Activated CD4-positive, CD25-positive, alpha-beta regulatory T cell (primary cell): Measurements from ENCODE around the gene SLX1B.
"Not testable (repeated sequence)": the region's sequence is repeated elsewhere in the genome, so short reads cannot be mapped to it uniquely, and the experiment has no call there.

Experiments
- DNase-seq, 4 experiments: peaks; one replicate each; lab custom pipeline; 2025; lab: John Stamatoyannopoulos, UW

SLX1B gene

DNA sequence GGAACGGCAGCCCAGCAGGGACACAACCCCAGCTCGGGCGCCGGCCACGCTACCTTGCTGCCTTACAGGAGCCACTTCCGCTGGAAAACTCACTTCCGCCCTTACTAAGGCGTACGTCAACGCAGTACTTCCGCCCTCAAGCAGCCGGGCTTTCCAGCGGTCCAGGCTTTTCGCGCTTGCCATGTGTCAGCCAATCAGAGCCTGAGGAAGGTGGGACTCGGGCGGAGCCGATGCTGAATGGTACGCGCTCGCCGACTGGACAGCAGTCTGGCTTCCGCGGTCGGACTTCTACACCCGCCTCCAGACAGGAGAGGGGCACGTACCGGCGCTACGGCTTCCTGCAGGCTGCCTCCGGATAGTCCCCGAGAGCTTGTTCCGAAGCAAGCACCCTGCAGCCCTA lies at the start of gene SLX1B, which contains the start of gene BOLA2:
Gene SLX1B (plus strand): TSS at position 265 of the 400 bp plus-strand sequence.
Gene BOLA2 (minus strand): TSS at position 83 of the 400 bp plus-strand sequence. CDS start 98 bp downstream, outside the sequence.
- not testable (repeated sequence) for DNase-seq

DNA sequence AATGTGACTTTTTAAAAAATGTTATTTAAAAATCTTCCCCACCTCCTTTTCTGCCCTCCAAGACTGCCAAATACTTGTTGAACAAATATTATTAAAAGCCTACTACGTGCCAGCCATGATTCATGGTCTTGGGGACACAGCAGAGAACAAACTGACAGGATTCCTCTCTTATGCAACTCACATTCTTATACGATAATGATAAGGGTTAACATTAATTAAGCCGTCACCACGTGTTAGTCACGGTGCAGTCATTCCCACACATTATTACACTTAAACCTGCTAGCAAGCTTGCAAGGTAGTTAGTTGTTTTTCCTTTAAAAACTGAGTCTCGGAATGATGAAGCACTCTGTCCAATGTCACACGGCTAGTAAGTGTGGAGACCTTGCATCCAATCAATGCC lies 49.1 kb upstream of the SLX1B start:
- DNase-seq: not testable (repeated sequence)

DNA sequence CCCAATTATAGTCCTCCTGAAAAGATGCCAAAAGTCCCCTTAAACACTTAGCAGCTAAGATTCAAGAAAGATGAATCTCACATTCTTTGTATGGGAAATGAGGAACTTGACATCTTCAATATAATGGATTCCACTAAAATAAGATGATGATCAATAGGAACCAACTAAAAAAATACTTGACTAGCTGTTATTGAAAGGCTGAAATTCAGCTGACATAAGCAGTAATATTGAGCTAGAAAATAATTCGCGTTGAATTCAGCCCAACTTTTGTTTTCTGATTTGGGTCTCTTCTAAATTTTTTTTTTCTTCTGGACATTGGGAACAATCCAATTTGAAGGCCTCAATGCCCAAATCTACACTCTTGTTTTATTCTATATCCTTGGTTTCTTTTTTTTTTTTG lies 30.7 kb upstream of the SLX1B start:
- DNase-seq: not testable (repeated sequence)

DNA sequence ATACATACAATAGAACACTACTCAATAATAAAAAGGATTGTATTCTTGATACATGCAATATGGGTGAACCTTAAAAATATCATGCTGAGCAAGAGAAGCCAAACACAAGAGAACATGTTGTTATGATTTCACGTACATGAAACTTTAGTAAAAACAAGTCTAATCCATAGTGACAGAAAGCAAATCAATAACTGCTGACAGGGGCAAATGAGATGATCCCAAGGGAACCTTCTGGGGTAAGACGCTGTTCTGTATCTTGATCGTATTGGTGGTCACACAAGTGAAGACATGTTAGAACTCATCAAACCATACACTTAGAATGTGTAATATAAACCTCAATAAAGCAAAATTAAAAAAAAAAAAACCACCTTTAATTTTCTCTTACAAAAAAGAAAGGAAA lies 28.9 kb upstream of the SLX1B start:
- DNase-seq: not testable (repeated sequence)

DNA sequence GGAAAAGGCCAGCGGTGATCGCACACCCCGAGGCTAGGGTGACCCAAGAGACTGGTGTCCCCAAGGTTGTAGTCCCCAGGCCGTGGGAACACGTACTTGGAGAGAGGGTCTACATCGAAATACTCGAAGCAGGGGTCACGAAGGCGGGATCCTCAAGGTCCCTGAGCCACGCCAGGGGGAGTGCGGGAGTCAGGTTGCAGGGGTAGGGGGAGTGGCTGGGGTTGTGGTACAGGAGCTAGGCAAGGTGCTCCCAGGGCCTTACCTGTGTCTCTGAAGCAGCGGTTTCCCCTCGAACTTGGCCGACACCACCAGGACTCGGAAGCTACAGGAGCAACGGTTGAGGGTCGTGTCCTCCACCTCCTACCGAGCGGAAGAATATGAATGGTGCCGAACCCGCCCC lies 579 bp upstream of the SLX1B start:
- DNase-seq: not testable (repeated sequence)

- not testable (repeated sequence) for DNase-seq
Observed at GRCh38 chr16:29454828-29455227, 495 bp downstream of the SLX1B start.

DNA sequence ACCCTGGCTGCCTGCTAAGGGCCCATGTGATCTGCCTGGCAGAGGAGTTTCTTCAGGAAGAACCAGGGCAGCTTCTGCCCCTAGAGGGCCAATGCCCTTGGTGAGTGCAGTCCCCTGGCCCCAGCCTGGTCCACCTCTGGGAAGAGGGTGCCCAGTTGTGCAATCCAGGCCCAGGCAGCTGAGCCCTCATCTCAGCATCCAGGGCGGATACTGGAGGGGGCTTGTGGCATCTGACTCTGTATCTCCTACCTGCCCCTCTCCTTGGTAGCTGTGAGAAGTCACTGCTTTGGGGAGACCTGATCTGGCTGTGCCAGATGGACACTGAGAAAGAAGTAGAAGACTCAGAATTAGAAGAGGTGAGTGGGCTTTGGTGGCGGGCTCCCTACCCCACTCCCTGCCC lies 3.3 kb downstream of the SLX1B start:
- not testable (repeated sequence) for DNase-seq

DNA sequence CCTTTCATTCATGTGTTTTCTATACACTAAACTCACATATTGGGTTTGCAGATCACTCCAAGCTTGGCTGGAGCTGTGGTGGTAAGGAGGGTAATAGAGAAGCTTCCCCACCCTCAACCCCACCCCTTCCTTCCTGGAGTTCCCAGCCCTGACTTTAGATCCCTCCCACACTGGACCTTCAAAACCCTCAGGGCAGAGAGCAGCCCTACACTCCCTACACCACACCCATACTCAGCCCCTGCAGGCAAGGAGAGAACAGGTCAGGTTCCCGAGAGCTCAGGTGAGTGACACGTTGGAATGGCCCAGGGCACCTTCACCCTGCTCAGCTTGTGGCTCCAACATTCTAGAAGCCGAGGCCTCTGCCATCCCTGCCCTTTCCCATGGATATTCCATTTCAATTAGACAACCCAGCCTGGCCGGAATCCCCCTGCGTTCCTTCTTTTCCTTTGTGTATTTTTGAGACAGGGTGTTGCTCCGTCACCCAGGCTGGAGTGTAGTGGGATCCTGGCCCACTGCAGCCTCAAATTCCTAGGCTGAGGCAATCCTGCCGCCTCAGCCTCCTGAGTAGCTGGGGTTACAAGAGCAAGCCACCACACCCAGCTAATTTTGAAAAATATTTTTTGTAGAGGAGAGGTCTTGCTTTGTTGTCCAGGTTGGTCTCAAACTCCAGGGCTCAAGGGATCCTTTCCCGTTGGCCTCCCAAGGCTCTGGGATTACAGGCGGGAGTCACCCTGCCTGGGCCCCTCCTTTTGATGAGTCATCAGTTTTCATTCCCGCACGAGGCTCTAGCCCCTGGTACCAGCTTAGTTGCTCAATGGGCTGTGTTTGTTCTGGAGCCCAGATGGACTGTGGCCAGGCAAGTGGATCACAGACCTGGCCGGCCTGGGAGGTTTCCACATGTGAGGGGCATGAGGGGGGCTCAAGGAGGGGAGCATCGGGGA lies 5.6 kb downstream of the SLX1B start, which contains the start of gene SULT1A4:
Gene SULT1A4 (plus strand): TSS at position 208 of the 941 bp plus-strand sequence. CDS start 1,473 bp downstream, outside the sequence.
- not testable (repeated sequence) for DNase-seq

DNA sequence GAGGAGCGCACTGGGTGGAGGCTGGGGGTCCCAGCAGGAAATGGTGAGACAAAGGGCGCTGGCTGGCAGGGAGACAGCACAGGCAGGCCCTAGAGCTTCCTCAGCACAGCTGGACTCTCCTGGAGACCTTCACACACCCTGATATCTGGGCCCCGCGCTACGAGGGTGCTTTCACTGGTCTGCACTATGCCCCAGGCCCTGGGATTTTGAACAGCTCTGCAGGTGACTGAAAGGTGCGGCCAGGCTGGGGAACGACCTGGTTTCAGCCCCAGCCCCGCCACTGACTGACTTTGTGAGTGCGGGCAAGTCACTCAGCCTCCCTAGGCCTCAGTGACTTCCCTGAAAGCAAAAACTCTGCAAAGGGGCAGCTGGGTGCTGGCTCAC lies 6.3 kb downstream of the SLX1B start:
- DNase-seq: not testable (repeated sequence)

- not testable (repeated sequence) for DNase-seq
Observed at GRCh38 chr16:29465985-29466824, 11.9 kb downstream of the SLX1B start.

DNA sequence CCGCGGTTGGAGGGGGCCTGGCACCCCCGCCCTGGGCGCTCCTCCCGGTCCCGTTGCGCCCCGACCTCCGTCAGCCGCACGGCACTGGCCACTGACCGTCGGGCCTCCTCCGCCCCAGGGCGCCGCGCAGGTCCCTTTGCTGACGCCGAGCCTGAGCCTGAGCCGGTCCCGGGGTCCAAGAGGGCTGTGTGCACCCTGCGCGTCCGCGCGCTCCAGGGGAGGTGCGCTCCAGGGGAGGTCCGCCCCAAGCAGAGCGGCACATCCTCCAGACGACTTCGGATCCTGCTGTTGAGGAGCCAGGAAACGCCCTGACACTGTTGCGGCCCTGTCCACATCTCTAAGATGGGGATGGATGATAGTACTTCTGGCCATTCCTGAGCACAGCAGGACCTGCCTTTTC lies 12.6 kb downstream of the SLX1B start:
- not testable (repeated sequence) for DNase-seq

GRCh38 chr16:29467654-29468366 lies 13.5 kb downstream of the SLX1B start:
- not testable (repeated sequence) for DNase-seq

DNA sequence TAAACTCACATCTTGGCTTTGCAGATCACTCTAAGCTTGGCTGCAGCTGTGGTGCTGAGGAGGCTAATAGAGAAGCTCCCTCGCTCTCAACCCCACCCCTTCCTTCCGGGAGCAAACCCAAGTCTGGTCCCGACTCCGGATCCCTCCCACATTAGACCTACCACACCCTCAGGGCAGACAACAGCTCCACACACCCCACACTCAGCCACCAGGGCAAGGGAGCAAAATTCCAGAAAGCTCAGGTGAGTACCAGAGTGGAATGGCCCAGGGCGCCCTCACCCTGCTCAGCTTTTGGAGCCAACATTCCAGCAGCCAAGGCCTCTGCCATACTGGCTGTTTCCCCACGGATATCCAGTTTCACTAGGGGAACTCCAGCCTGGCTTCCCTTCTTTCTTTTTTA lies 15.3 kb downstream of the SLX1B start:
- not testable (repeated sequence) for DNase-seq

DNA sequence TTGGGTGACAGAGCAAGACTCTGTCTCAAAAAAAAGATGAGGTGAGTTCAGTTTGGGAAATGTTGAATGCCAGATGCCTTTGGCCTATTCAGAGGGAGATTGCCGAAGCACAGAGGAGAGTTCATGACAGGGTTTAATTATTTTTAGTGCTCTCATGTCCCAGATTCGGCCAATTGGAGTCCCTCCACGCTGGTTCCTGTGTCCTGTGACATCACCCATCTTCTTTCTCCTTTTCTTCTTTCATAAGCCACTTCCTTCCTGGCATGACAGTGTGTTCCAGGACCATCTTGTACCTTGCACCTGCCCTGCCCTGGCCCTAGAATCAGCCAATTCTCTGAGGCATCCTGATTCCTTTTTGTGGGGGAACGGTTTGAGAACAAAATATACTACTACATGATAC lies 17.7 kb downstream of the SLX1B start:
- not testable (repeated sequence) for DNase-seq

DNA sequence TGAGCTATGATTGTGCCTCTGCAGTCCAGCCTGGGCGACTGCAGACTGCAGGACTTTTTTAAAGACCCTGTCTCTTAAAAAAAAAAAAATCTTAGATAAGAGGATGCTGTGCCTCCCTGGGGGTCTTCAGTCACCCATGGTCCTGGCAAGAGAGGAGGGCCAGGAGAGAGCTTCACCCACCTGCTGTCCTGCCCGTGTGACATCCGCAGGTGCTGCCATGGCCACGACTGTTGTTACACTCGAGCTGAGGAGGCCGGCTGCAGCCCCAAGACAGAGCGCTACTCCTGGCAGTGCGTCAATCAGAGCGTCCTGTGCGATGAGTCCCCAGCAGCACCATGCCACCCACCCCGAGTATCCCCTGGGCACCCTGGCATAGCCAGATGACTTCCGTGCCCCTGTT lies 27.9 kb downstream of the SLX1B start:
- DNase-seq: not testable (repeated sequence)

GRCh38 chr16:29506308-29506707 lies 52.0 kb downstream of the SLX1B start, which contains the start of gene NPIPB12:
Gene NPIPB12 (minus strand): TSS chr16:29506408.
- DNase-seq: not testable (repeated sequence)
